ENCODE data around the gene TWF2. TPM values are rescaled to one million over a fixed set of nuclear protein-coding genes. Genes with fewer than 3 reads are reported as not detected.

TWF2 gene
- total and polyA plus RNA-seq, 10 of the 15 experiments (the other 5 are each of a cell fraction or from before 2014, with no cell fraction given), result 0.16 to 106 (median 68.5) TPM

DNA sequence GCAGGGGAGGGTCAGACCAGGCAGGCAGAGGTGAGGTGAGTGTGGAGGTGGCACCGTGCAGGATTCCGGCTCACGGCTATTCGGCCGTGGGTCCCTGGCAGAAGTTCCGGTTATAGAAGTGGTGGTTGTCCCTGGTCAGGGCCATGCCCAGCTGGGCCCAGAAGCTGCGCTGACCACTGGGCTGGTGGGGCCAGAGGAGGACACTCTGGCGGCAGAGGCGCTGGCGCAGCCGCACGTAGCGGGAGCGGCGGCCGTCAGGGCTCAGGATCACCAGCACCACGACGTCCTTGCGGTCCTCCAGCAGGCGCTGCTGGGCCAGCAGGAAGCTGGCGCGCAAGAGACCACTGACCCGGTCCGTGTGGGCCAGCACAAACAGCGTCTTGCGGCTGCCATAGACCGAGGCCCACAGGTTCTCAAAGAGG is 17.8 kb downstream of the TWF2 start:
- Histone ChIP-seq H3K27ac (ENCODE audit: control insufficient read depth, insufficient read depth) (no peak overlapping the region), H3K4me1 (ENCODE audit: control insufficient read depth, insufficient read depth, low read length) (peaks cover 30% of the 10 kb centered on the region), H3K4me2 (ENCODE audit: control insufficient read depth, insufficient read depth) (no peak overlapping the region), H3K9ac (ENCODE audit: control insufficient read depth, insufficient read depth, low read length) (no peak overlapping the region), H4K20me1 (ENCODE audit: control insufficient read depth, insufficient read depth) (no peaks in the 10 kb centered on the region), H3K79me2 (ENCODE audit: control insufficient read depth, insufficient read depth, low read length) (peaks cover 3% of the 10 kb centered on the region), H3K9me3 (replicated peaks; ENCODE audit: control insufficient read depth, insufficient read depth, low read length) (no peaks in the 10 kb centered on the region), H3K4me3 (no peak overlapping the region), H3K27me3 (replicated peaks in 1 of 2; ENCODE audit: control insufficient read depth in 2 of 2, insufficient read depth in 2 of 2, low read length in 1 of 2) (no peaks in the 10 kb centered on the region), H3K36me3 (ENCODE audit: control insufficient read depth in 2 of 2, insufficient read depth in 2 of 2, low read length in 1 of 2) (peaks cover 0 to 3% of the 10 kb centered on the region in 2 experiments; a peak in 2 of 4 replicates), H2AFZ (ENCODE audit: control insufficient read depth, low read depth, low read length) (no peak overlapping the region)
- 98% methylated on average over 27 of the region's 27 CpGs for WGBS (ENCODE audit: insufficient coverage, insufficient replicate concordance, low lambda C conversion rate, missing lambda C conversion rate)
- POLR2A ChIA-PET, result interaction anchor here (0.9 to 1.5 kb wide), 8 partner anchors 9 to 118 kb away, joined by 3 to 10 read pairs (median 4); partner anchors contain the start of genes GLYCTK and WDR82
- RAD21 ChIA-PET (ENCODE audit: unreplicated experiment), result interaction anchor here (0.7 to 4.9 kb wide), 24 partner anchors 10 to 227 kb away, joined by 3 to 53 read pairs (median 6); partner anchors contain the start of genes PPM1M and TWF2
- in situ Hi-C loops (cut with MboI), result no loop called here
- no TSS peak for BruUV-seq (replicated peaks)
- SMC1A ChIA-PET (ENCODE audit: uncharacterized antibody, unreplicated experiment), result interaction anchor here (0.6 to 10.5 kb wide), 18 partner anchors 10 to 765 kb away, joined by 3 to 112 read pairs (median 3); no protein-coding TSS in a partner anchor
- CTCF ChIA-PET, result interaction anchor here (0.7 to 8.5 kb wide), 35 partner anchors 10 to 233 kb away, joined by 3 to 129 read pairs (median 6); partner anchors contain the start of genes ALAS1, SEMA3G, TNNC1 and TWF2
- TF ChIP-seq NR2C1 (IDR thresholded peaks at IDR 0.05), result no peak
- no peak for ATAC-seq
- intact Hi-C loops (cut with micrococcal nuclease; ENCODE audit: unreplicated experiment), result loop anchor here (5.0 kb wide), 1 partner anchor 226 kb away; the partner anchor contains the start of gene SEMA3G
- FAIRE-seq, result no peak
- DNase-seq (ENCODE audit: low read depth, low spot score), result no peak

DNA sequence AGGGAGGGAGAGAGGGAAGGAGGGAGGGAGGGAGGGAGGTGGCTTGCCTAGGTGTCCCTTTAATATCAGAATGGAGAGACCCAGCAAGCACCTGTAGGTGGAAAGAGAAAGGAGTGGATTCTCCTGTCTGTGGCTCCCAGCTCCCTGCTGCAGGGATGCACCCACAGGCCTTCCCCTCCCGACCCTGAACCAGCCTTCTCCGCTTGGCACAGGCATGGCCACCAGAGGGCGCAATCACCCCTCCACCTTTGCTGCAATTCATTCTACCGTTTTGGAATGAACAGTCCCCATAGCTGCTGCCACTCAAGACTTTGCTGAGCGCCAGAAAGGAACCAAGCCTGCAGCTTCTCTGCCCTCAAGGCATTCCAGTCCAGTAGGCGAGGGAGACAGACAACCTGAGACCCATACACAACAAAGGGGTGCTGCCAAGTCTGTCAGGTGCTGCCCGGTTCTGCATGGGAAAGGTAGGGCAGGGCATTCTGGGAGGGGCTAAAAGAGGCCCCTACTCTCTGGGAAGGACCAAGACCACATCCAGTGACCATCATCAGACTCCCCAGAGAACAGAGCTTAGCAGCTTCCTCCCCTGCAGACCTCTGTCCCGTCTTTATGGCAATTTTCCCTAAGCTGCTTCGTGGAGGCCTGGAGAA is 18.5 kb downstream of the TWF2 start:
- H3K4me2 ChIP-seq (ENCODE audit: control insufficient read depth, insufficient read depth), result no peak overlapping the region
- ChIA-PET POLR2A (interaction anchor here (0.6 to 1.5 kb wide), 9 partner anchors 13 to 164 kb away, joined by 3 to 10 read pairs (median 3); partner anchors contain the start of genes GLYCTK and WDR82), CTCF (interaction anchor here (0.7 to 8.5 kb wide), 38 partner anchors 10 to 233 kb away, joined by 3 to 129 read pairs (median 6); partner anchors contain the start of genes ALAS1, SEMA3G, TNNC1 and TWF2), SMC1A (ENCODE audit: uncharacterized antibody, unreplicated experiment) (interaction anchor here (0.7 to 10.5 kb wide), 20 partner anchors 9 to 228 kb away, joined by 3 to 112 read pairs (median 4); no protein-coding TSS in a partner anchor), RAD21 (ENCODE audit: unreplicated experiment) (interaction anchor here (0.7 to 4.9 kb wide), 28 partner anchors 11 to 228 kb away, joined by 3 to 53 read pairs (median 4); partner anchors contain the start of genes DUSP7, PPM1M and TWF2)
- no peaks in the 10 kb centered on the region for H3K9me3 ChIP-seq (replicated peaks; ENCODE audit: control insufficient read depth, insufficient read depth, low read length)
- intact Hi-C loops (cut with micrococcal nuclease; ENCODE audit: unreplicated experiment) (loop anchor here (1.0 to 5.0 kb wide), 3 partner anchors 119 to 227 kb away; partner anchors contain the start of gene SEMA3G), in situ Hi-C loops (cut with MboI) (no loop called here)
- DNase-seq (ENCODE audit: low read depth, low spot score) (no peak), FAIRE-seq (peak; percentile 94), ATAC-seq (peak; percentile 95)
- no peak overlapping the region for H2AFZ ChIP-seq (ENCODE audit: control insufficient read depth, low read depth, low read length)
- H3K79me2 ChIP-seq (ENCODE audit: control insufficient read depth, insufficient read depth, low read length), result peaks cover 3% of the 10 kb centered on the region
- no TSS peak for BruUV-seq (replicated peaks)
- H3K4me1 ChIP-seq (ENCODE audit: control insufficient read depth, insufficient read depth, low read length), result peaks cover 25% of the 10 kb centered on the region
- WGBS (ENCODE audit: insufficient coverage, insufficient replicate concordance, low lambda C conversion rate, missing lambda C conversion rate), result 22% methylated on average over 9 of the region's 9 CpGs
- no peak overlapping the region for H3K4me3 ChIP-seq
- H4K20me1 ChIP-seq (ENCODE audit: control insufficient read depth, insufficient read depth), result no peaks in the 10 kb centered on the region
- no peak overlapping the region for H3K9ac ChIP-seq (ENCODE audit: control insufficient read depth, insufficient read depth, low read length)
- no peaks in the 10 kb centered on the region for H3K27me3 ChIP-seq (replicated peaks in 1 of 2; ENCODE audit: control insufficient read depth in 2 of 2, insufficient read depth in 2 of 2, low read length in 1 of 2)
- no peak overlapping the region for H3K27ac ChIP-seq (ENCODE audit: control insufficient read depth, insufficient read depth)
- H3K36me3 ChIP-seq (ENCODE audit: control insufficient read depth in 2 of 2, insufficient read depth in 2 of 2, low read length in 1 of 2), result peaks cover 2 to 3% of the 10 kb centered on the region in 2 experiments; a peak in 3 of 4 replicates
- TF ChIP-seq BHLHE40 (IDR thresholded peaks at IDR 0.05; ENCODE audit: borderline replicate concordance in 1 of 2, low read depth in 2 of 2, low read length in 1 of 2) (0 out of 4 replicates have a peak, but pooled peaks of 1 of the 2 experiments have one; percentile 24), ATF7 (IDR thresholded peaks at IDR 0.05; ENCODE audit: low read depth) (no peak), RUNX3 (IDR thresholded peaks at IDR 0.05; ENCODE audit: low read length) (no peak), JUND (IDR thresholded peaks at IDR 0.05; ENCODE audit: low read depth, low read length) (no peak), SMC3 (IDR thresholded peaks at IDR 0.05; ENCODE audit: borderline replicate concordance, low read length) (peak; percentile 95), LARP7 (IDR thresholded peaks at IDR 0.05) (0 out of 2 replicates have a peak, but pooled peaks have one; percentile 41), RAD51 (IDR thresholded peaks at IDR 0.05) (no peak)
- TF ChIP-seq, protein P1, sequence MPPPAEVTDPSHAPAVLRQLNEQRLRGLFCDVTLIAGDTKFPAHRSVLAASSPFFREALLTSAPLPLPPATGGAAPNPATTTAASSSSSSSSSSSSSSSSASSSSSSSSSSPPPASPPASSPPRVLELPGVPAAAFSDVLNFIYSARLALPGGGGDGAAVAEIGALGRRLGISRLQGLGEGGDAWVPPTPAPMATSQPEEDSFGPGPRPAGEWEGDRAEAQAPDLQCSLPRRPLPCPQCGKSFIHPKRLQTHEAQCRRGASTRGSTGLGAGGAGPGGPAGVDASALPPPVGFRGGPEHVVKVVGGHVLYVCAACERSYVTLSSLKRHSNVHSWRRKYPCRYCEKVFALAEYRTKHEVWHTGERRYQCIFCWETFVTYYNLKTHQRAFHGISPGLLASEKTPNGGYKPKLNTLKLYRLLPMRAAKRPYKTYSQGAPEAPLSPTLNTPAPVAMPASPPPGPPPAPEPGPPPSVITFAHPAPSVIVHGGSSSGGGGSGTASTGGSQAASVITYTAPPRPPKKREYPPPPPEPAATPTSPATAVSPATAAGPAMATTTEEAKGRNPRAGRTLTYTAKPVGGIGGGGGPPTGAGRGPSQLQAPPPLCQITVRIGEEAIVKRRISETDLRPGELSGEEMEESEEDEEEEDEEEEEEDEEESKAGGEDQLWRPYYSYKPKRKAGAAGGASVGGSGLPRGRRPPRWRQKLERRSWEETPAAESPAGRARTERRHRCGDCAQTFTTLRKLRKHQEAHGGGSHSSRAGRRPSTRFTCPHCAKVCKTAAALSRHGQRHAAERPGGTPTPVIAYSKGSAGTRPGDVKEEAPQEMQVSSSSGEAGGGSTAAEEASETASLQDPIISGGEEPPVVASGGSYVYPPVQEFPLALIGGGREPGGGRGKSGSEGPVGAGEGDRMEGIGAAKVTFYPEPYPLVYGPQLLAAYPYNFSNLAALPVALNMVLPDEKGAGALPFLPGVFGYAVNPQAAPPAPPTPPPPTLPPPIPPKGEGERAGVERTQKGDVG (CRISPR knock-in tag; IDR thresholded peaks at IDR 0.05), result no peak

Data from GM12878 (cell line).